ENCODE results near the gene BTG1.

- no peak for TF ChIP-seq CTCF (IDR thresholded peaks at IDR 0.05; ENCODE audit: low read length)
- TF ChIP-seq EZH2phosphoT487 (IDR thresholded peaks at IDR 0.05; ENCODE audit: low read length) = no peak
- no peak for TF ChIP-seq EZH2 (optimal IDR thresholded peaks at IDR 0.05; ENCODE audit: low read depth, low read length)
These were observed 7.0 kb downstream of the BTG1 start for GRCh38 chr12:92138626-92139025.
